ENCODE results near the gene DCLK2. TPM values are rescaled to one million over a fixed set of nuclear protein-coding genes. Genes with fewer than 3 reads are reported as not detected.

The DCLK2 gene
- total RNA-seq, 1 experiment from 2014 or later = 2.9 TPM

DNA sequence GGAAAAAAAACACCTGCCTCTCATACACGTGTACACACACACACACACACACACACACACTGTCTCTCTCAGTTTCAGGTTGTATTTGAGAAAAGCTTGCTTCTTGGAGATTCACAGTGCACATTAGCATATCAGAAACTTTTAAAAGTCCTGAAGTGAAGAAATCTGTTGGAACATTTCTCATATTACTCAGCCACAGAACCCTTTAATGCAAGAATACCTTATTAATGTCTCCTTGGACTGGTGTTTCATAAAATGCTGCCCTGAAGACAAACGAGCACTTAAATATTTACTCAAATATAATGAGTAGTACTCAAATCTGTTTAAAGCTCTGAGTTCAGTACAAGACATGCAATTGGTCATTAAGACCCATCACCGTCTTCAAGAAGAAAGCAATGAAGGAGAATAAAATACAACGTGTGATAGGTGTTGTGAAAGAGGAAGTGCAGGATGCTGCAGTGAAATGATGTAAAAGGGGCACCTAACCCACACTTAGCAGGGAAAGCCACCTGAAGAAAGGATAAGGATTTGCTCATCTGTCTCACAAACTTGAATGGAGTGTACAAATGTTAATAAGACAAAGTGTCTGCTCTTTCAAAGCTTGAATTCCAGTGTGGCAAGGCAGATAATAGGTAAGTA, 57.0 kb downstream of the DCLK2 start:
- no peaks in the 10 kb centered on the region for H3K27me3 ChIP-seq (replicated peaks; ENCODE audit: control insufficient read depth, insufficient read depth, low read length)
- ChIA-PET POLR2A (no interaction called here), CTCF (no interaction called here)
- no TSS peak for BruUV-seq (replicated peaks)
- Mint-ChIP-seq H3K4me1 (ENCODE audit: low read depth, unreplicated experiment) (no peaks in the 10 kb centered on the region), H3K36me3 (ENCODE audit: insufficient read depth, unreplicated experiment) (no peaks in the 10 kb centered on the region), H3K9me3 (ENCODE audit: unreplicated experiment) (no peaks in the 10 kb centered on the region), H3K27me3 (ENCODE audit: insufficient read depth, unreplicated experiment) (peaks cover 2% of the 10 kb centered on the region), H3K27ac (ENCODE audit: unreplicated experiment) (no peak overlapping the region), H3K4me3 (ENCODE audit: unreplicated experiment) (no peak overlapping the region)
- H3K4me1 ChIP-seq = no peaks in the 10 kb centered on the region
- TF ChIP-seq, protein P1, sequence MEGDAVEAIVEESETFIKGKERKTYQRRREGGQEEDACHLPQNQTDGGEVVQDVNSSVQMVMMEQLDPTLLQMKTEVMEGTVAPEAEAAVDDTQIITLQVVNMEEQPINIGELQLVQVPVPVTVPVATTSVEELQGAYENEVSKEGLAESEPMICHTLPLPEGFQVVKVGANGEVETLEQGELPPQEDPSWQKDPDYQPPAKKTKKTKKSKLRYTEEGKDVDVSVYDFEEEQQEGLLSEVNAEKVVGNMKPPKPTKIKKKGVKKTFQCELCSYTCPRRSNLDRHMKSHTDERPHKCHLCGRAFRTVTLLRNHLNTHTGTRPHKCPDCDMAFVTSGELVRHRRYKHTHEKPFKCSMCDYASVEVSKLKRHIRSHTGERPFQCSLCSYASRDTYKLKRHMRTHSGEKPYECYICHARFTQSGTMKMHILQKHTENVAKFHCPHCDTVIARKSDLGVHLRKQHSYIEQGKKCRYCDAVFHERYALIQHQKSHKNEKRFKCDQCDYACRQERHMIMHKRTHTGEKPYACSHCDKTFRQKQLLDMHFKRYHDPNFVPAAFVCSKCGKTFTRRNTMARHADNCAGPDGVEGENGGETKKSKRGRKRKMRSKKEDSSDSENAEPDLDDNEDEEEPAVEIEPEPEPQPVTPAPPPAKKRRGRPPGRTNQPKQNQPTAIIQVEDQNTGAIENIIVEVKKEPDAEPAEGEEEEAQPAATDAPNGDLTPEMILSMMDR (IDR thresholded peaks at IDR 0.05; ENCODE audit: insufficient read depth in 1 of 2, low read depth in 1 of 2, low read length in 1 of 2, severe bottlenecking in 1 of 2, unreplicated experiment in 1 of 2) = no peak
- DNase-seq = no peak
- no peaks in the 10 kb centered on the region for H3K36me3 ChIP-seq (ENCODE audit: control insufficient read depth, insufficient read depth, low read length)
- no peaks in the 10 kb centered on the region for H3K9me3 ChIP-seq
- H3K4me3 ChIP-seq (ENCODE audit: low read depth, low read length) = no peak overlapping the region
- intact Hi-C loops (cut with micrococcal nuclease; ENCODE audit: unreplicated experiment) = no loop called here

DNA sequence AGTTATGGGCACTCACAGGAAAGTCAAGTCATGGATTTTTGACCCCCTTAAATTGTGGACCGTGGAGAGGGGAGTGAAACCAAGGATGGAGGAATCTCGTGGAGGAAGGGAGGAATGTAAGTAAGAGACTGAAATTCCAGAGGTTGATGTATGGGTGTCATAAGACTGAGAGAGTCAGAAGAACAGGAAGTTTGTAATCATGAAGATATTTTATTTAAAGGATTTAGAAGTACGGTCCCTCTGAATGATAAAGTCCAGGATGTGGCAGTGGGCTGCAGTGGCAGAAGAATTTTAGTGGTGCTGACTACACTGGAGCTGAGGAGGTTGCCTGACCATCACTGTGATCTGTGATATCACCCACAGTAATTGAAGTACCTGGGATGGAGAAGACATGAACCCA, 57.8 kb downstream of the DCLK2 start:
- no peaks in the 10 kb centered on the region for H3K27me3 ChIP-seq (replicated peaks; ENCODE audit: control insufficient read depth, insufficient read depth, low read length)
- no peak overlapping the region for H3K4me3 ChIP-seq (ENCODE audit: low read depth, low read length)
- H3K27ac Mint-ChIP-seq (ENCODE audit: unreplicated experiment) = no peak overlapping the region
- intact Hi-C loops (cut with micrococcal nuclease; ENCODE audit: unreplicated experiment) = no loop called here
- TF ChIP-seq, protein P1 (IDR thresholded peaks at IDR 0.05; ENCODE audit: insufficient read depth in 1 of 2, low read depth in 1 of 2, low read length in 1 of 2, severe bottlenecking in 1 of 2, unreplicated experiment in 1 of 2) = no peak
- H3K36me3 ChIP-seq (ENCODE audit: control insufficient read depth, insufficient read depth, low read length) = no peaks in the 10 kb centered on the region
- no peaks in the 10 kb centered on the region for H3K4me1 ChIP-seq
- DNase-seq = no peak
- H3K36me3 Mint-ChIP-seq (ENCODE audit: insufficient read depth, unreplicated experiment) = no peaks in the 10 kb centered on the region
- no peak overlapping the region for H3K4me3 Mint-ChIP-seq (ENCODE audit: unreplicated experiment)
- no peaks in the 10 kb centered on the region for H3K27me3 Mint-ChIP-seq (ENCODE audit: insufficient read depth, unreplicated experiment)
- ChIA-PET CTCF (no interaction called here), POLR2A (no interaction called here)
- H3K9me3 ChIP-seq = no peaks in the 10 kb centered on the region
- H3K9me3 Mint-ChIP-seq (ENCODE audit: unreplicated experiment) = no peaks in the 10 kb centered on the region
- BruUV-seq (replicated peaks) = no TSS peak
- H3K4me1 Mint-ChIP-seq (ENCODE audit: low read depth, unreplicated experiment) = no peaks in the 10 kb centered on the region

DNA sequence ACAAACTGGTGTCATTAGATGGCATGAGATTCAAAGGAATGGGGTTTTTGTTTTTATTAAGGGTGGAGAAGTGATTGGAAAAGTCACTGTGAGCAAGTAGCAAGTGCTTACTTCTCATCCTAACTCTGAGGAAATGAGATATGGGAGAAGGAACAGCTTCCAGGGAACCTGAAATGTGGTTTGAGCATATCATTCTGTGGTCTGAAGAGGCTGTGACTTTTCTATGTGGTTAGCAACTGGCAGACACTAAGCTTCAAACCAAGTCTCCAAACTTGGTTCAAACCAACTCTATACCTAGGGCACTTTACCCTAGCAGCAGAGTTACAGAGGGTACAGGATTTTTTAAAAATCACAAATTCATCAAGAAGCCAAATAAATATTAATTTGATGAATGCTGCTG, 58.2 kb downstream of the DCLK2 start:
- BruUV-seq (replicated peaks) = no TSS peak
- Mint-ChIP-seq H3K9me3 (ENCODE audit: unreplicated experiment) (no peaks in the 10 kb centered on the region), H3K4me3 (ENCODE audit: unreplicated experiment) (no peak overlapping the region), H3K4me1 (ENCODE audit: low read depth, unreplicated experiment) (no peaks in the 10 kb centered on the region), H3K36me3 (ENCODE audit: insufficient read depth, unreplicated experiment) (no peaks in the 10 kb centered on the region), H3K27ac (ENCODE audit: unreplicated experiment) (no peak overlapping the region), H3K27me3 (ENCODE audit: insufficient read depth, unreplicated experiment) (no peaks in the 10 kb centered on the region)
- H3K27me3 ChIP-seq (replicated peaks; ENCODE audit: control insufficient read depth, insufficient read depth, low read length) = no peaks in the 10 kb centered on the region
- POLR2A ChIA-PET = no interaction called here
- H3K36me3 ChIP-seq (ENCODE audit: control insufficient read depth, insufficient read depth, low read length) = no peaks in the 10 kb centered on the region
- TF ChIP-seq, protein P1 (IDR thresholded peaks at IDR 0.05; ENCODE audit: insufficient read depth in 1 of 2, low read depth in 1 of 2, low read length in 1 of 2, severe bottlenecking in 1 of 2, unreplicated experiment in 1 of 2) = no peak
- H3K4me3 ChIP-seq (ENCODE audit: low read depth, low read length) = no peak overlapping the region
- no peaks in the 10 kb centered on the region for H3K9me3 ChIP-seq
- DNase-seq = no peak
- H3K4me1 ChIP-seq = no peaks in the 10 kb centered on the region
- CTCF ChIA-PET = no interaction called here
- intact Hi-C loops (cut with micrococcal nuclease; ENCODE audit: unreplicated experiment) = no loop called here
